ENCODE measurements around the gene ABCC8.

- TF ChIP-seq CTCF (conservative IDR thresholded peaks at IDR 0.05) (no peak), EZH2 (IDR thresholded peaks at IDR 0.05; ENCODE audit: low read depth) (no peak)
Measured at GRCh38 chr11:17430616-17431015, 46.0 kb downstream of the ABCC8 start.
